SK-MEL-5 (cell line): ENCODE results near the gene HMCN1. TPM values are rescaled to one million over a fixed set of nuclear protein-coding genes. Genes with fewer than 3 reads are reported as not detected.

ENCODE experiments used
- DNase-seq: peaks from one replicate; pipeline ENCODE4 v3.0.0-alpha.2; 2016; ENCODE audit warnings: low read depth, low spot score
- in situ Hi-C: cut with HindIII; loops from 2 replicates; pipeline ENCODE4 v1.10.0; 2016; ENCODE audit warnings: low sequenced_read_pairs, high pct_unique_total_duplicates, low pct_unique_long_range_greater_than_20kb
- total RNA-seq: library from RNA; depleted of rRNA; stranded (reverse); fragments of >200 nt; shearing (Covaris generic); gene quantifications from 2 replicates; pipeline ENCODE4 v1.2.3, GENCODE V29; 2014

Gene HMCN1
- total RNA-seq, 1 experiment from 2014 or later, result 128 TPM

GRCh38 chr1:185914089-185914488, 179.9 kb downstream of the HMCN1 start:
- no peak for DNase-seq
- in situ Hi-C loops, result no loop called here

DNA sequence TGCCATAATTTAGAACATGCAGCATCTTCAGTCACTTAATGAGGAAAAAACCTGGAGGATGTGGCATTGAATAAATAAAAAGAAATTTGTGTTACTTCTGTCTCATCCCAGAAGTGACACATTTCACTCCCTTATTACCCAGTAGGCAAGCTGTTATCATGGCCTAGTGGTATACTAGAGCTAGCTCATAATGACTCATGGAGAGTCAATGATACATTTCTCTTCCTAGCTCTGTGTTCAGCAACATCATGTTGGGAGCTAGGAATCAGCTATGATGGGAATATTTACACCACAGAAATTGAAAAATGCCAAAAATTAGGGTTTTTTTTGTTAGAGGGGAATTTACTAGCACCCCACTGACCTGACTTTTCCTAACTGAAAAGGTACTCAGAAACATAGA, 182.7 kb downstream of the HMCN1 start:
- DNase-seq, result no peak
- in situ Hi-C loops, result no loop called here

DNA sequence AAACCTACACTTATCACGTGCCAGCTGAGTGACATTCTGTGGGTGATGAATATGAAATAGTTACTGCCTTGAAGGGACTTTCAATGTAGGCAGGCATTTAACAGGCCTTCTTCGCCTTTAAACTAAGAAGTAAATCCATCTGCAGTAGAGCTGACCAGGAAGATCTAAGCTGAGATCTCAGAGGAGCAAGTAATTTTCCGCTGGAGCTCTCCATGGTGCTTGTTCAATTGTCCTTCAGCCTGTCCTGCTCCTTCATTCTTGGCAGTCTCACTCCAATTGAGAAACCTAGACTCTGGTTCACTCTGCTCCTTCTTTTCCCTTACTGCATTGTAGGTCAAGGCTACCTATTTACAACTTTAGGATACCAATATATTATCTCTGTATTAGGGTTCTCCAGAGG, 183.5 kb downstream of the HMCN1 start:
- in situ Hi-C loops, result no loop called here
- no peak for DNase-seq

- no peak for DNase-seq
- in situ Hi-C loops, result no loop called here
Measured at GRCh38 chr1:185920602-185921001, 186.4 kb downstream of the HMCN1 start.

GRCh38 chr1:185921636-185922035, 187.4 kb downstream of the HMCN1 start:
- in situ Hi-C loops, result no loop called here

GRCh38 chr1:185926588-185926987, 192.4 kb downstream of the HMCN1 start:
- in situ Hi-C loops, result no loop called here
- DNase-seq, result no peak

More at GRCh38 chr1:185921636-185922035, 187.4 kb downstream of the HMCN1 start:
- DNase-seq, result no peak

GRCh38 chr1:185929776-185930175, 195.6 kb downstream of the HMCN1 start:
- in situ Hi-C loops, result no loop called here
- no peak for DNase-seq

DNA sequence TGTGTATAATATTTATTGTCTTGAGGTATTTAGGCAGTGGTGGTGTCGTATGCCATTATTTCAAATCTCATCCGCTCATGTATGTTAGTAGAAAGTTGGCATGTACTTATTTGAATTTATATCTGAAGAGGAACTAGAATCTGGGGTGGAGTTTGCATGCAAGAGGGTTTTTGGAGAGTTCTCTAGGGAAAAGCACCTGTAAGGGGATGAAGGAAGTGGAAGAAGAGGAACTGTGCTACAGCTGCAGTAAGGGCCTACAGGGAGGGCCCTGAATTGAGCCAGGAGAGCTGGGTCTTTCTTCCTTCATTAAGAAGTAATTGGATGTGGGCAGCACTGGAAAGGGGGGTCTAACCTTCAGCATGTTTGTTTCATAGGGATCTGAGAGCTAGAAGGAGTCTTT, 197.2 kb downstream of the HMCN1 start:
- in situ Hi-C loops, result no loop called here
- DNase-seq, result no peak

- no peak for DNase-seq
- in situ Hi-C loops, result no loop called here
Measured at GRCh38 chr1:185933580-185933979, 199.4 kb downstream of the HMCN1 start.

GRCh38 chr1:185934476-185935189, 200.4 kb downstream of the HMCN1 start:
- no peak for DNase-seq

GRCh38 chr1:185935360-185935759, 201.2 kb downstream of the HMCN1 start:
- in situ Hi-C loops, result no loop called here
- DNase-seq, result no peak

More at GRCh38 chr1:185934476-185935189, 200.4 kb downstream of the HMCN1 start:
- in situ Hi-C loops, result no loop called here

DNA sequence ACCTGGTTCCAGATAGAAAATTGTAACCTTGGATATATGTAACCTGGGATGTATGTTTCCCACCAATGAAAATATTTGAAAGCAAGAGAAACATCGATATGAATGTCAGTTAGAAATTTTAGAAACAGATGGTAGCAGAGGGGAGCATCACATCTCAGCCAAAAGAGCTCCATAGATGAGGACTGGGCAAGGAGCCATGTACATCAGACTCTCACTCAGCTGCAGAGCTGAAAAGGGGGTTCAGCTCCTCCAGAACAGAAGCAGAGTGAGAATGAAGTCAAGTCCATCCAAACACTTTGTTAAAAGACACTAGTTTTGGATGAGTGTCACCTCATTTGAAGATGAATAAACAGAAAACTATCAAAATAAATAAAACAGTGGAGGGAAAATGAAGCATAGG, 202.4 kb downstream of the HMCN1 start:
- in situ Hi-C loops, result no loop called here

GRCh38 chr1:185938396-185938795, 204.2 kb downstream of the HMCN1 start:
- in situ Hi-C loops, result no loop called here

More for the DNA sequence above, 202.4 kb downstream of the HMCN1 start:
- no peak for DNase-seq

DNA sequence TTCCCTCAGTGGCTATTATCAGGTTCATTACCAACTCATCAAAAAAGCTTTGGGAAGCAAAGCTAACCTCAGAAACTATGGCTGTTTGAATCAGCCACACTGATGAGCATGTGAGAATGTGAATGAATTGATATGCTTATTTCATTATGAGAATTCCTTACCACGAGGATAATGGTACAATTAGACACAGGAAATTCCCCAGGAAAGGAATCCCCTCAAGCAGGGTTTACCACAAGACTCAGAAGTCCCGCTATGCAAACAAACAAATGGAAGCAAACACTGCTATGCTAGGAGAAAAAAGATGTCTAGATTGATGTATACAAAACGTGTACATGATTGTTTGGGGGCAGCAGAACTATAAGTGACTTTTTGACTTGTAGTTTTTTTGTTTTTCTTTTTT, 205.0 kb downstream of the HMCN1 start:
- in situ Hi-C loops, result no loop called here
- DNase-seq, result peak; percentile 97

More at GRCh38 chr1:185938396-185938795, 204.2 kb downstream of the HMCN1 start:
- peak; percentile 79 for DNase-seq

GRCh38 chr1:185942961-185943360, 208.8 kb downstream of the HMCN1 start:
- in situ Hi-C loops, result no loop called here
- DNase-seq, result no peak

- DNase-seq, result no peak
- in situ Hi-C loops, result no loop called here
Measured at GRCh38 chr1:185956881-185957280, 222.7 kb downstream of the HMCN1 start.

- in situ Hi-C loops, result no loop called here
Measured at GRCh38 chr1:185957441-185958363, 223.5 kb downstream of the HMCN1 start.

GRCh38 chr1:185960422-185961321, 226.5 kb downstream of the HMCN1 start:
- DNase-seq, result no peak
- in situ Hi-C loops, result no loop called here

More at GRCh38 chr1:185957441-185958363, 223.5 kb downstream of the HMCN1 start:
- no peak for DNase-seq
